ENCODE data around the gene BABAM2.

DNA sequence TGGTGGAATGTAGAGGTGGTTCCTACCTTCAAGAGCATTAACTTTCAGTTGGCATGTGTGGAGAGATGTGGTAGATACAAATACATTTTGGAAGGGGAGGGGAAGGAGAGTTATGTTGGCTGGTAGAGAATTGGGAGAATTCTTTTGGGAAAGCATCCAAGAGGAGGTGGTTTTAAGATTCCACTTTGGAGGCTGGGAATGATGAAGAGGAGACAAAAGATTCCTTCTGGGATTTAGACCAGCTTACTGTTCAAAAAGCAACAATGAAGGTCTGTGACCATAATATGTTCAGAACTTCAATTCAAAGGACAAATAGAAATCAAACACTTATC lies 381.4 kb downstream of the BABAM2 start:
- no peak for TF ChIP-seq EZH2 (IDR thresholded peaks at IDR 0.05; ENCODE audit: insufficient read depth, low read length)
- TF ChIP-seq, protein P1, sequence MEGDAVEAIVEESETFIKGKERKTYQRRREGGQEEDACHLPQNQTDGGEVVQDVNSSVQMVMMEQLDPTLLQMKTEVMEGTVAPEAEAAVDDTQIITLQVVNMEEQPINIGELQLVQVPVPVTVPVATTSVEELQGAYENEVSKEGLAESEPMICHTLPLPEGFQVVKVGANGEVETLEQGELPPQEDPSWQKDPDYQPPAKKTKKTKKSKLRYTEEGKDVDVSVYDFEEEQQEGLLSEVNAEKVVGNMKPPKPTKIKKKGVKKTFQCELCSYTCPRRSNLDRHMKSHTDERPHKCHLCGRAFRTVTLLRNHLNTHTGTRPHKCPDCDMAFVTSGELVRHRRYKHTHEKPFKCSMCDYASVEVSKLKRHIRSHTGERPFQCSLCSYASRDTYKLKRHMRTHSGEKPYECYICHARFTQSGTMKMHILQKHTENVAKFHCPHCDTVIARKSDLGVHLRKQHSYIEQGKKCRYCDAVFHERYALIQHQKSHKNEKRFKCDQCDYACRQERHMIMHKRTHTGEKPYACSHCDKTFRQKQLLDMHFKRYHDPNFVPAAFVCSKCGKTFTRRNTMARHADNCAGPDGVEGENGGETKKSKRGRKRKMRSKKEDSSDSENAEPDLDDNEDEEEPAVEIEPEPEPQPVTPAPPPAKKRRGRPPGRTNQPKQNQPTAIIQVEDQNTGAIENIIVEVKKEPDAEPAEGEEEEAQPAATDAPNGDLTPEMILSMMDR (IDR thresholded peaks at IDR 0.05; ENCODE audit: insufficient read depth, low read depth, low read length) = no peak
